K562 (cell line): ENCODE data around the gene CALM3. TPM values are rescaled to one million over a fixed set of nuclear protein-coding genes. Genes with fewer than 3 reads are reported as not detected.
A peak's percentile ranks its signal among the peaks of the same experiment; 100 is the strongest.

ENCODE experiments used
- ATAC-seq: fragments of 200-7000 bp; cut with Tn5 transposase; 3 replicates; pipeline ENCODE4 v1.9.1; 2020; ENCODE audit warnings: moderate library complexity
- BruUV-seq: library from RNA; stranded (reverse); fragments of 400-500 nt; replicated peaks from 2 replicates; lab custom pipeline; 2021; lab: Mats Ljungman, UMichigan
- CTCF ChIA-PET: fragments of 300-600 bp; formaldehyde crosslinking; extraction: SDS; loops from one replicate; lab custom pipeline; 2021; ENCODE audit warnings: low intra/inter-chr PET ratio; lab: Yijun Ruan, JAX
- POLR2A ChIA-PET: fragments of 300-600, 350-650 bp; sonication (Branson Sonifier 250); formaldehyde crosslinking; extraction: SDS; loops from one replicate; lab custom pipeline; 2021; ENCODE audit warnings: antibody characterized with exemption, inconsistent platforms; lab: Yijun Ruan, JAX
- DNase-seq, 4 experiments: peaks; one replicate each; pipeline versions ENCODE4 v3.0.0 to v3.0.0-alpha.2; 2011 to 2018; ENCODE audit warnings: low spot score in 3 of 4, mixed read lengths in 3 of 4; ENCODE audit errors: extremely low read depth in 1 of 4
- FAIRE-seq: peaks from 2 replicates; lab custom pipeline; 2011; peaks lifted over from hg19 to GRCh38; lab: Jason Lieb, UNC
- H2AFZ ChIP-seq: 2 replicates; pipeline ENCODE4 v1.6.0; 2011; ENCODE audit warnings: low read depth, low read length, control low read depth, inconsistent platforms
- H3K27ac ChIP-seq: fragments of 200-600 bp; 3 replicates; pipeline ENCODE4 v1.8.0; 2011; ENCODE audit warnings: low read depth, mild to moderate bottlenecking, control low read depth, inconsistent platforms, low read length, moderate library complexity, mixed read lengths; ENCODE audit errors: extremely low read depth
- H3K27me3 ChIP-seq, 2 experiments: fragments of 300-600 bp in 1 of 2; 2 replicates in 1 of 2; 3 replicates in 1 of 2; pipeline versions ENCODE4 v1.6.0 to v1.8.0; 2011; ENCODE audit warnings: inconsistent platforms in 2 of 2, low read length in 2 of 2, mild to moderate bottlenecking in 1 of 2, mixed read lengths in 1 of 2, moderate library complexity in 1 of 2; ENCODE audit not compliant: control insufficient read depth in 2 of 2, insufficient read depth in 2 of 2
- H3K36me3 ChIP-seq: fragments of 300-600 bp; 3 replicates; pipeline ENCODE4 v1.8.0; 2011; ENCODE audit warnings: mild to moderate bottlenecking, low read length, inconsistent platforms; ENCODE audit not compliant: control insufficient read depth, insufficient read depth
- H3K4me1 ChIP-seq, 2 experiments: fragments of 200-600 bp in 1 of 2; replicated peaks in 1 of 2; 2 replicates in 1 of 2; 3 replicates in 1 of 2; pipeline versions ENCODE4 v1.5.1 to v1.8.0; 2011; ENCODE audit warnings: inconsistent platforms in 2 of 2, low read length in 2 of 2, mild to moderate bottlenecking in 1 of 2, mixed read lengths in 1 of 2, moderate library complexity in 1 of 2; ENCODE audit not compliant: control insufficient read depth in 2 of 2, insufficient read depth in 2 of 2
- H3K4me2 ChIP-seq: 2 replicates; pipeline ENCODE4 v1.6.1; 2011; ENCODE audit warnings: low read length, control low read depth, inconsistent platforms, mixed read lengths; ENCODE audit not compliant: insufficient read depth
- H3K4me3 ChIP-seq: fragments of 200-600 bp; sonication (generic), shearing (Covaris generic); 2 replicates; pipeline ENCODE4 v1.5.1; 2016; ENCODE audit warnings: control low read depth, inconsistent platforms
- H3K79me2 ChIP-seq: fragments of 200-600 bp; 3 replicates; pipeline ENCODE4 v1.8.0; 2011; ENCODE audit warnings: low read length, inconsistent platforms; ENCODE audit not compliant: control insufficient read depth, insufficient read depth
- H3K9ac ChIP-seq, 2 experiments: 2 replicates each; pipeline versions ENCODE4 v1.6.0 to v1.6.1; 2011; ENCODE audit warnings: low read depth in 2 of 2, low read length in 2 of 2, control low read depth in 1 of 2, inconsistent platforms in 1 of 2, mild to moderate bottlenecking in 1 of 2, mixed read lengths in 1 of 2; ENCODE audit not compliant: insufficient read depth in 1 of 2
- H3K9me1 ChIP-seq: one replicate; pipeline ENCODE4 v1.6.0; 2011; ENCODE audit warnings: inconsistent platforms, mild to moderate bottlenecking, low read length, moderate library complexity; ENCODE audit not compliant: control insufficient read depth, insufficient read depth
- H3K9me3 ChIP-seq: replicated peaks from 2 replicates; pipeline ENCODE4 v1.5.1; 2011; ENCODE audit warnings: low read depth, low read length, inconsistent platforms; ENCODE audit not compliant: control insufficient read depth, insufficient read depth
- H4K20me1 ChIP-seq: replicated peaks from 2 replicates; pipeline ENCODE4 v1.6.1; 2011; ENCODE audit warnings: low read length, inconsistent platforms, mixed read lengths; ENCODE audit not compliant: control insufficient read depth, insufficient read depth
- BCOR ChIP-seq: fragments of 450-650 bp; IDR thresholded peaks from 2 replicates; pipeline ENCODE4 v1.6.1; 2016
- BDP1 ChIP-seq: IDR thresholded peaks from 3 replicates; pipeline ENCODE4 v1.6.1; 2011; ENCODE audit not compliant: insufficient read length, insufficient read depth
- CBFA2T3 ChIP-seq: fragments of 450-650 bp; IDR thresholded peaks from 2 replicates; pipeline ENCODE4 v1.6.1; 2017
- CTBP1 ChIP-seq: fragments of 450-650 bp; IDR thresholded peaks from 2 replicates; pipeline ENCODE4 v1.6.1; 2016; ENCODE audit warnings: borderline replicate concordance
- EHMT2 ChIP-seq: fragments of 450-650 bp; IDR thresholded peaks from 2 replicates; pipeline ENCODE4 v1.6.1; 2018; ENCODE audit warnings: antibody characterized with exemption
- ETV5 ChIP-seq: sonication (generic); formaldehyde crosslinking; IDR thresholded peaks from 2 replicates; pipeline ENCODE4 v1.4.0; 2020; ENCODE audit warnings: low read depth, mild to moderate bottlenecking, missing genetic modification reagents
- HDAC1 ChIP-seq, 2 experiments: fragments of 450-650 bp; IDR thresholded peaks; 2 replicates each; pipeline ENCODE4 v1.6.1; 2016 to 2017; ENCODE audit warnings: inconsistent platforms in 1 of 2, mild to moderate bottlenecking in 1 of 2, moderate library complexity in 1 of 2
- JUNB ChIP-seq: fragments of 450-650 bp; formaldehyde crosslinking; conservative IDR thresholded peaks from 2 replicates; pipeline ENCODE4 v1.4.0; 2020; ENCODE audit warnings: mild to moderate bottlenecking
- KDM1A ChIP-seq, 2 experiments: fragments of 450-650 bp; IDR thresholded peaks; 2 replicates each; pipeline ENCODE4 v1.6.1; 2016; ENCODE audit warnings: mild to moderate bottlenecking in 2 of 2
- KLF1 ChIP-seq: fragments of 450-650 bp; IDR thresholded peaks from 2 replicates; pipeline ENCODE4 v1.6.1; 2016; ENCODE audit warnings: missing genetic modification characterization, missing compliant biosample characterization
- NELFE ChIP-seq: IDR thresholded peaks from 2 replicates; pipeline ENCODE4 v1.6.1; 2011; ENCODE audit warnings: mild to moderate bottlenecking; ENCODE audit not compliant: insufficient read depth, insufficient read length
- OTX1 ChIP-seq: fragments of 450-650 bp; formaldehyde crosslinking; IDR thresholded peaks from 2 replicates; pipeline ENCODE4 v1.4.0; 2022; ENCODE audit warnings: mild to moderate bottlenecking
- PTTG1 ChIP-seq: fragments of 450-650 bp; IDR thresholded peaks from 2 replicates; pipeline ENCODE4 v1.6.1; 2016; ENCODE audit warnings: low read depth, mild to moderate bottlenecking, missing genetic modification characterization, missing compliant biosample characterization
- SAFB2 ChIP-seq: fragments of 200-400 bp; formaldehyde crosslinking; IDR thresholded peaks from 2 replicates; pipeline ENCODE4 v1.6.1; 2018; ENCODE audit warnings: borderline replicate concordance, low read length, low read depth, moderate library complexity; ENCODE audit not compliant: severe bottlenecking
- TAL1 ChIP-seq: fragments of 450-650 bp; IDR thresholded peaks from 2 replicates; pipeline ENCODE4 v1.6.1; 2016; ENCODE audit warnings: mild to moderate bottlenecking
- ZBTB7A ChIP-seq: IDR thresholded peaks from 2 replicates; pipeline ENCODE4 v1.6.1; 2011; ENCODE audit warnings: low read depth, mild to moderate bottlenecking, low read length, moderate library complexity, borderline replicate concordance; ENCODE audit not compliant: control insufficient read depth
- ZBTB8A ChIP-seq: fragments of 450-650 bp; IDR thresholded peaks from 2 replicates; pipeline ENCODE4 v1.6.1; 2018; ENCODE audit warnings: mild to moderate bottlenecking, moderate library complexity; ENCODE audit not compliant: partially characterized antibody
- ZNF384 ChIP-seq: IDR thresholded peaks from 2 replicates; pipeline ENCODE4 v1.6.1; 2012; ENCODE audit warnings: low read depth, low read length, improper control_type of control experiment
- ZNF398 ChIP-seq: fragments of 250-450 bp; sonication (Bioruptor Pico); IDR thresholded peaks from 2 replicates; pipeline ENCODE4 v1.8.0; 2021; ENCODE audit warnings: moderate library complexity, mild to moderate bottlenecking, inconsistent platforms
- ZZZ3 ChIP-seq: fragments of 450-650 bp; IDR thresholded peaks from 2 replicates; pipeline ENCODE4 v1.6.1; 2016; ENCODE audit warnings: antibody characterized with exemption, mild to moderate bottlenecking, moderate library complexity
- whole genome bisulfite sequencing: fragments of 100-300 bp; shearing (Covaris generic); methylation state at CpG from one replicate; pipeline ENCODE4 v1.1.6; 2016; ENCODE audit warnings: low coverage, mixed read lengths; ENCODE audit not compliant: insufficient coverage; ENCODE audit errors: missing lambda C conversion rate; 5-methylcytosine and 5-hydroxymethylcytosine counted together
- in situ Hi-C: fragments of 300-500 bp; cut with MboI; formaldehyde crosslinking; loops from 4 replicates; pipeline ENCODE4 v1.15.0; 2018; ENCODE audit warnings: inconsistent platforms, mixed read lengths
- intact Hi-C: fragments of 100-400 bp; cut with micrococcal nuclease; formaldehyde crosslinking; loops from 2 replicates; pipeline ENCODE4 v1.14.2; 2022
- polyA plus RNA-seq, 8 experiments: library from polyadenylated mRNA; depleted of rRNA in 4 of 8; stranded (reverse) in 5 of 8; unstranded in 3 of 8; fragments of >200 nt; fragmentation: Nextera tagmentation in 2 of 8; fragmentation: Illumina TruSeq in 1 of 8; extraction: Ambion mirVana in 2 of 8; extraction: Trizol in 1 of 8; gene quantifications; 2 replicates each; pipeline versions ENCODE4 v1.2.1 to v1.2.3, GENCODE V29; 2011 to 2014; ENCODE audit warnings: inconsistent platforms in 1 of 8, missing spikeins in 1 of 8
- total RNA-seq, 7 experiments: library from RNA; depleted of rRNA in 6 of 7; stranded (reverse); fragments of >200 nt in 6 of 7; fragmentation: Illumina TruSeq in 2 of 7; extraction: Trizol in 2 of 7; gene quantifications; 2 replicates each; pipeline versions ENCODE4 v1.2.1 to v1.2.3, GENCODE V29; 2011 to 2021; ENCODE audit warnings: low replicate concordance in 1 of 7

Gene CALM3
- total and polyA plus RNA-seq, 9 of the 15 experiments (the other 6 are each of a cell fraction or from before 2014, with no cell fraction given): 34.6 to 350 (median 156) TPM

GRCh38 chr19:46634656-46635218 lies 33.6 kb downstream of the CALM3 start (continued):
- TF ChIP-seq CBFA2T3: 0 out of 2 replicates have a peak, but pooled peaks have one; percentile 2
- peak in 1 of 2 experiments; percentile 28; a peak in 1 of 4 replicates for TF ChIP-seq KDM1A (IDR thresholded peaks at IDR 0.05)
- TF ChIP-seq, all 486 proteins: peak for 8

DNA sequence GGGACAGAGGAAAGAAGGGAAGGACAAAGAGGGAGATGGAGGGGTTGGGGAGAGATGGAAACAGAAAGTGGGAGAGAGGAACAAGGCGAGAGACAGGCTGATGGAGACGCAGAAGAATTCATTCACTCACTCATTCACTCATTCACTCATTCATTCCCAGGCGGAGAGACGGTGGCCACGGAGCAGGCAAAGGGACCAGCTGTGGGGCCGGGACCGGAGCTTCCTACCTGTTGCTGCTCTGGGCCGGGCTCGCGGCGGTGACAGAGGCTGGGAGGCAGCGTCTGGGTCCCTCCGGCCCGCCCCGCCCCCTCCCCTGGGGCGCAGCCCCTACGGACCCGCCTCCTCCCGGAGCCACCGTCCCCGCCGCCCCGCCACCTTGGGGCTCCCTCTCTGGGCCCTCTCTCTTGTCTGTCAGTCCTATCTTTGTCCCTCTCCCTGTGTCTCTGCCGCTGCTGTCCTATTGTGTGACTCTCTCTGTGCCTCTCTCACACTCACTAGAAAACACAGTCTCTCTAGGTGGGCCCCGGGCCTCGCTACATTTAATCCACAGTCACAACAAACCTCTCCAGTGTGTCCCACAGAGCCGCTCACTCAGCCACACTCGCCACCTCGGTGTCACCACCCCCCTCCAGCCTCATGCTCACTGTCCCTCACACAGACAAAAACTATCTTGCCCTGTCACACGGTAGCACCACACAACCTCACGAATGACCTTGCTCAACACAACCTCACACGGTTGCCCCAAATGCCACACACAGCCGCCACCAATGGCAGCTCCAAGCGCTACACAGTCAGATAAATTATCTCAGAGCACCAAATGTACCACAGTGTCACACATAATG lies 35.0 kb downstream of the CALM3 start, which contains the start of gene GNG8:
Gene GNG8 (minus strand): TSS at position 283 of the 842 bp plus-strand sequence. CDS start 1,520 bp downstream, outside the sequence.
- Histone ChIP-seq H3K79me2 (no peaks in the 10 kb centered on the region), H3K4me1 (peaks cover 28 to 62% of the 10 kb centered on the region in 2 experiments), H3K27ac (no peak within 1 kb of the TSS; the same call in 2 of the 3 replicates), H2AFZ (peak within 1 kb of the TSS; percentile 52), H3K9ac (peak within 1 kb of the TSS in 1 of 2 experiments; percentile 50; a peak in 2 of 4 replicates), H3K9me1 (no peaks in the 10 kb centered on the region), H3K4me3 (no peak within 1 kb of the TSS), H3K4me2 (peak within 1 kb of the TSS; percentile 56), H4K20me1 (no peaks in the 10 kb centered on the region), H3K36me3 (no peaks in the 10 kb centered on the region), H3K27me3 (no peaks in the 10 kb centered on the region), H3K9me3 (no peaks in the 10 kb centered on the region)
- no TSS peak for BruUV-seq
- 11% methylated on average over 26 of the region's 34 CpGs for WGBS
- ATAC-seq (no peak), FAIRE-seq (no peak), DNase-seq (peak; percentile 54 to 80 (median 72))
- intact Hi-C loops (no loop called here), in situ Hi-C loops (no loop called here)
- ChIA-PET CTCF (interaction anchor here (0.7 kb wide), 1 partner anchor 86 kb away, joined by 6 read pairs; no protein-coding TSS in a partner anchor), POLR2A (no interaction called here)
- TF ChIP-seq KLF1 (tag): no peak
- TF ChIP-seq EHMT2: 0 out of 2 replicates have a peak, but pooled peaks have one; percentile 35
- no peak for TF ChIP-seq ZBTB8A
- no peak for TF ChIP-seq TAL1
- no peak for TF ChIP-seq ZZZ3
- 0 out of 4 replicates have a peak, but pooled peaks of 1 of the 2 experiments have one; percentile 21 for TF ChIP-seq HDAC1 (IDR thresholded peaks at IDR 0.05)
- TF ChIP-seq NELFE: no peak
- TF ChIP-seq OTX1: 0 out of 2 replicates have a peak, but pooled peaks have one; percentile 30
- TF ChIP-seq JUNB (CRISPR knock-in tag): no peak
- peak; percentile 54 for TF ChIP-seq BCOR
- no peak for TF ChIP-seq ZNF398 (CRISPR knock-in tag)
- TF ChIP-seq PTTG1 (tag): no peak
- TF ChIP-seq ETV5 (CRISPR knock-in tag): no peak
- TF ChIP-seq ZNF384: 0 out of 2 replicates have a peak, but pooled peaks have one; percentile 12
- TF ChIP-seq CTBP1: no peak
- no peak for TF ChIP-seq SAFB2
- peak; percentile 36; the same call in 1 of the 2 replicates for TF ChIP-seq ZBTB7A
- TF ChIP-seq BDP1: no peak
